ENCODE results near the gene ALG11.

DNA sequence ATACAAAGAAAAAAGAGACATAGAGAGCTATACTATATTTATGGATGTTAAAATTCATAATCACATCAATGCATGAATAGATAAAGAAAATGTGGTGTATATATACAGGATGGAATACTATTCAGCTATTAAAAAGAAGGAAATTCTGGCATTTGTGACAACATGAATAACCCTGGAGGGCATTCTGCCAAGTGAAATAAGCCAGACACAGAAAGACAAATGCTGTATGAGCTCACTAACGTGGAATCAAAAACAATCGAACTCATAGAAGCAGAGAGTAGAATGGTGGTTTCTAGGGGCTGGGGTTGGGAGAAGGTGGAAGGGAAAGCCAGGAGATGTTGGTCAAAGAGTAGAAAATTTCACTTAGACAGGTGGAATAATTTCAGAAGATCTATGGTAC lies 36.3 kb downstream of the ALG11 start:
- TF ChIP-seq POLR2A (IDR thresholded peaks at IDR 0.05; ENCODE audit: low read length): no peak
- no peak for TF ChIP-seq GATA1 (IDR thresholded peaks at IDR 0.05; ENCODE audit: low read depth, low read length)

Data from erythroblast (primary cell).